Activated CD8-positive, alpha-beta memory T cell treated with anti-CD3 and anti-CD28 coated beads, Interleukin-2, amount 50 U/mL, for 24 hours (primary cell): ENCODE measurements around the gene SPTLC3.
"Not testable (repeated sequence)": the region's sequence is repeated elsewhere in the genome, so short reads cannot be mapped to it uniquely, and the experiment has no call there.

ENCODE experiments used
- DNase-seq: peaks from one replicate; pipeline ENCODE4 v3.0.0-alpha.2; 2020; ENCODE audit errors: extremely low read depth

SPTLC3 gene

DNA sequence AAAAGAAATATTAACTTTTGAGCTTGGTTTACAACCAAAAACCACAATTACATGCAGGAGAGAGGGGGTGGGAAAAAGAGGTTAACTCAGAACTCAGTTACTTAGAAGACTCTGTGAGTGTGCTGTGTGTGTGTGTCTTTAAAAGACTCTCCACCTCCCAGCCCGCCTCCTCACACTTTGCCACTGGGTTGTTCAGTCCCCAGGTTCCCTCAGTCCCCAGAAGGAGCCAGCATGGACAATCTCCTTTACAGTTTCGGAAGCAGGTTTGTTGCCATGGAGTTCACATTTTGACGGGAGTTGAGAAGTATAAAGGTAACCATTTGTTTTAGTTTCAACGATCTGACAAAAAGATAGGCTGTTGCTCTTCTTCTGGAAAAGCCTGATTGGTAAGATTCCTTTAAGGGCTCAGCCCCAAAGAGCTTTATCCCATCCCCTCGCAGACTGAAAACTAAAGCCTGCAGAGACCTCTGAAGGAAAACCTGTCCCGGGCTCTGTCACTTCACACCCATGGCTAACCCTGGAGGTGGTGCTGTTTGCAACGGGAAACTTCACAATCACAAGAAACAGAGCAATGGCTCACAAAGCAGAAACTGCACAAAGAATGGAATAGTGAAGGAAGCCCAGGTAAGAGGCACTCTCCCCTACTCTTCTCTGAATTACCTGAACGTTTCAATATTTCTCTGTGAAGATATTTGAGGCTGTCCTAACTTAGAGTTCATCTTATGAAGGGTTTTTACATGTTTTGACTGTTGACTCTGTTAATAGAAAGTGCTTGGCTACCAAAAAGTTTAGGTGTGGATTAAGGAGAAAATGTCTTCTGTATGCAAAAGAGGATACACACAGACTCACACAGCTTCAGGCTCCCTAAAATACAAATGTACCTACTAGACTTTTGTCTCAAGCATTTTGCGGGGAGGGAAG, at the start of gene SPTLC3:
TSS of gene SPTLC3 (plus strand) at position 212 of the 921 bp plus-strand sequence. CDS start at position 508, 296 bp downstream.
- DNase-seq = no peak

DNA sequence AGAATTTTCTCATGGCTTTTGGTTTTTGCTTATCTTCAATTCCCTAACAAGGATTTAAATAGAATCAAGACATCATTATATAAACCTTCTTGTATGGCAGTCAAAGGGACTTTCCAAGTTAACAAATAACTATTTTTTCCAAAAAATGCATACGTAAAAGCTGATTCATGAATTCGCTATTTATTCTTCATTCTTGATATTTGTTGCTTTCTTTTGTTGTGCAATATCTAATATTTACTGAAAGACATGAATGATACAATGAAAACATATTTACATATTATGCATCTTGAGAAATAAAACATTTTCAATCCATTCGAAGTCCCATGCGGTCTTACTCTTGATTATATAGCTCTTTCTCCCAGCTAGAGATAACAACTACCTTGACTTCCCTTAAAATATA, 47.0 kb upstream of the SPTLC3 start:
- DNase-seq = no peak

DNA sequence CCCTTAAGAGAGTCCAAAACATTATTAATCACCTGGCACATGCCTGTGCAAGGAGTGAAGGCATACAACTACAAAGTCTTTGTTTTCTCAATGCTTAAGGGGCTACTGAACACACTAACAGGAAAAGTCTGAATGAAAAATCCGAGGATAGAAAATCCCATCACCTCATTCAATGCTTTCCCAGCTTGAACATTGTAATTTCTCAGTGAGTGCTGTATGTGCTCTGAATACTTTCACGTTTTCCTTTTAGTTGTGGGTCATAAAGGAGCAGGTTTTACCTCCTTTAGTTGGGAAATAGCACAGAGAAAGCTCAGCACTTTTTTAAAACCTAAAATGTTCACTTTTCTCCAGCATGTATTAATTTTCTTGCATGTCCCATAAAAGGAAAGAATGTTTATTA, 45.9 kb upstream of the SPTLC3 start:
- no peak for DNase-seq

DNA sequence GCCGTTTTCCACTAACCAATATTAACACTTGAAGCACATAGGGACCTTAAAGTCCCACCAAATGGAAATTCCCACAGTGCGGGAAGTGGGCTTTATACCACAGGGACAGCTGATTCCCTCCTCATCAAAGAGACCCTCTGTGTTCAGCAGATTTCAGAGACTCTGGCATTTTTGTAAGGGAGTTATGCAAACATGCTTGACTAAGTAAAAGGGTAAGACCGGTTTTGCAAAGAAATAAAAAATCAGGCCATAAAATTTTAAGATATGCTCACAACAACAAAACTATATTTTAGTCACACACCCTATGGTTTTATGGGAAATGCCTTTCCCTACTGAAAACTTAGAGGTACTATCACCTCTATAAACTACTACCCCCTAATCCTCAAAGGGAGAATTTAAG, 45.4 kb upstream of the SPTLC3 start:
- DNase-seq = no peak

DNA sequence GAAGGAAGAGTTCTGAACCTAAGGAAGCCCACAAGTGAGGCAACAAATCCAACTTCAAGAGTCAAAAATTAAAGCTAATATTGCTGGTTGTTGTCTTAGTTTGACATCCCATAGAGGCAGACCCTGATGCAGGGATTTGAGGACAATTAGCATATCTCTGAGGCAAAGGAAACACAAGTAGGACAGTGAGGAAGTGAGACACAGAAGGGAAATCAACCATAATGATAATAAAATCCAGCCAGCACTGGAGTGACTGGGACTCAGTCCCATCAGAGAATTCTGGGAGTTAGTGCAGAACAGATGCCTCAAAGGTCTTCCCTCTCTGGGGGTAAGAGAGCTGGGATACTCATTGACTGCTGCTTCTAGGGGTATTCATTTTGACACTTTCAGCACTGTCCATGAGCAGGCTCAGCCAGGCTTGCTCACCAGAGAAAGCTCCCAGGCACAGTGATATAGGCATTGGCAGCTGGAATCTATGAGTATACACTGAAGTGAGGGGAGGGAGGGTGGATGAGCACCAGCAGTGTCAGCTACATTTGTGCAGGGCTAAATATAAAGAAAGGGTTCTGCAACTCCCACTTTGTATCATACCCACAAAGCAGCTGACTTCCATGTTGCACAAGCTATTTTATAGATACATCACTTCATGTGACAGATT, 43.4 kb upstream of the SPTLC3 start:
- DNase-seq = no peak

DNA sequence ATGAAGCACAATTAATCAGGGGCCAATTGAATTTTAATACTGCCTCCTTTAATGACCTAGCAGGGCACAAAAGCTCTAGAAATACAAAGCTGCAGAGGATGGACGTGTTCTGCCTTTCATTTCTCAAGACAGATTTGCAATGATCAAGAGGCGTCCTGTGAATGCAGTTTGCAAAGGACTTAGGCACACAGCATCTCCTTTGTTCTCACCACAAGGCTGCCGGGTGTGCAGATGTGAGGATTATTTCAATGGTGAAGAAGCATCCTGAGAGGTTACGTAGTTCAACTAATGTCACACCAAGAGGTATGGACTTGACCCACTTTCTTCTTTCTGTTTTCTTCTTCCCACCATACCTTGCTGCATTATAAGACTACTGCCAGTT, 42.9 kb upstream of the SPTLC3 start:
- no peak for DNase-seq

DNA sequence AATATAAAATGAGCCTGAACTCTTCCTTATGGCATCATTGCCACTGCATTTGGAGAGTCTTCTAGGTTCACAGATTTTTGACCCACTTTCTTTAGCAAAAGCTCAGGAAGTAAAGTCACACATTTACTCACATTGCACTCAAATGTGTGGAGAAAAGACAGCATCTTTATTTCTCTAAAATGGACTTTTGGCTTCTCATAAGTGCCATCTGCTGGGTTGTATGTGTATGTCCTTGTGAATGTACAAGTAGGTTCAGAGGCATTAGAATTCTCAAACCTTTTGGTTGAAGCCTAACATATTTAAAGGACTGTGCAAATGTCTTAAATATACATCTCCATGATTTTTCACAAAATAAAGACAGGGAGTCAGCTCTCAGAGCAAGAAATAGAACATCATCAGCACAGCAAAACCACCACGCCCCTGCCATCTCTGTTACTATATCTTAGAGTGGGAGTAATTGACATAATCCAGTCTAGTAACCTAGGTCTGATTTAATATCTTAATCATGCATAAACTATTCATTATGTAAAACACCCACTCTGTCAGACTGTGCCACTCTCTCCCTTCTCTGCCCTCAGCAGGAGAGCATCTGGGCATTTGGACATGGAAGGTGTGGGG, 42.2 kb upstream of the SPTLC3 start:
- DNase-seq = no peak

DNA sequence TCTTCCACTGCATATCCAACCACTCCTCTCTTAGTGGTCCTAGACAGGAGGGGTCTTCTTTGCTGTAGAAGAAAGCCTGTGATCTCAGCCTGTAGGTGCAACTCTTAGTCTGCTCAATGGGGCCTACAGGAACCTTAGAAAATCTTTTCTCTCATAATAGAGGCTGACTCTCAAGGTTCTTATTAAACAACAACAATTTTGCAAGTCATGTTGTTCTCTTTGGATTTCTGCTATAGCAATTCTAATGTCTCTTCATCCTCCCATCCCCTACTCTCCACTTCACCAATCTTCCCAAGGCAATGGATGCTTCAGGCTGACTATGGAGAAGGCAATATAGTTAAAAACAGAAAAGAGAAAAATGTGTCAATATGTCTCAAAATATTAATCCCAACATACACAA, 40.8 kb upstream of the SPTLC3 start:
- no peak for DNase-seq

DNA sequence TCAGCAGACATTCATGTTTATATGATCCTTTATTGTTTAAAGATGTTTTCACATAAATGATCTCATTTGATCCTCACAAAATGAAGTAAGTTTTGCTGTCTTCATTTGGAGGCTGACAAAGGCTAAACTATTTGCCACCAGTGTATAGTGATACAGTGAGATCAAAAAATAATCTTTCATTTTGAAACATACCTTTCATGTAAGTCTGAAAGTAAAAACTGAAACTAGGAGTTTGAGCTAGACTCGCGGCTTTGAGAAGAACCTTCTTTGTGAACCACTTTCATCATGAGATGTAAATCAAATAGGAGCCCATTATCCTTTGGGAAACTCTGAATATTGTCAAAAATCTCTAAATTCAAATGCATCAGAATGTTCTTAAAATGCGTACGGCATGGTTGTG, 40.3 kb upstream of the SPTLC3 start:
- no peak for DNase-seq

DNA sequence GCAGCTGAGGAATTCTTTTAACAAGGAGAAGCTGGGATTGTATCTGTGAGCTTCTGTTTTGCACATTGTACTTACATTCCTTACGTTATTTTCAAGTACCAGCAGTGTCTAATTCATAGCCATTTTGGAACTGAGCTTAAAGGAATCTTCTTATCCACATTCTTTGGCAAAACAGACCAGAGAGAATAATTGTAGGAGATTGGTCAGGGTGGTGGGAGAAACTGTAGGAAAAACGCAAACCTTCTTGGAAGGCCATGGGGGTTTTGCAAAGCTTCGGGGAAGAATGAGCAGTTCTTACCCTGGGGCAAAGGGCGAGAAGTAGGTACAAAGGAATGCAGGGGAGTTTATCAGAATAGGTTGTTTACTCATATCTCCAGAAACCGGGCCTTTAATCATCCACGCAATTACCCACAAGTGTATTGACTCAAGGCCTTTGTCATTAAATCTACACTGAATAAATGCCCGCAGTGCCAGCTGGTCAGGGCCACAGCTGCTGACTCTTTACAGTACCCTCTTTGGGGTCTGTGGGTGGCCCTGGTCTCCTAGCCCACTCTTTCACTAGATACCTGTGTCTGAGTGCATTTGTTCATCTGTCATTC, 39.6 kb upstream of the SPTLC3 start:
- no peak for DNase-seq

DNA sequence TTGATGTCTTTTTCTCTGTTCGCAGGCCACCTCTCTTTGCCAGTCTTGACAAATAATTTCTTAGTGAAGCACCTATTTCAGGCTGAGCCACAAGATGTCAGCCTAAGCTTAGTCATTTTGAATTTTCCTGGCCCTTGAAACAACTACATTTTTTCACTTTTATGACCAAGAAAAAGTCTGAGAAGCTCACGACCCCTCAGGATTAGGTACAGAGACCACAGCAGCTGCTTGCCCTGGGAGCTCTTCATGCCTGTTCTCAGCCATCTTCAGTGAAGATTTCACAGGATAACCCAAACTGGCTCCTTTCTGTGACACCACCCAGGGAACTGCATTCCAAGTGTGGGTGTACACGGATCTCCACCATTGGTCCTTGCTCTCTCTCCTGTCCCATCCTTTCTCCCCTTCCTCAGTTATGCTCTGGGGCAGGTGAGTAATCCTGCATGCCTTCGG, 38.4 kb upstream of the SPTLC3 start:
- DNase-seq = no peak

DNA sequence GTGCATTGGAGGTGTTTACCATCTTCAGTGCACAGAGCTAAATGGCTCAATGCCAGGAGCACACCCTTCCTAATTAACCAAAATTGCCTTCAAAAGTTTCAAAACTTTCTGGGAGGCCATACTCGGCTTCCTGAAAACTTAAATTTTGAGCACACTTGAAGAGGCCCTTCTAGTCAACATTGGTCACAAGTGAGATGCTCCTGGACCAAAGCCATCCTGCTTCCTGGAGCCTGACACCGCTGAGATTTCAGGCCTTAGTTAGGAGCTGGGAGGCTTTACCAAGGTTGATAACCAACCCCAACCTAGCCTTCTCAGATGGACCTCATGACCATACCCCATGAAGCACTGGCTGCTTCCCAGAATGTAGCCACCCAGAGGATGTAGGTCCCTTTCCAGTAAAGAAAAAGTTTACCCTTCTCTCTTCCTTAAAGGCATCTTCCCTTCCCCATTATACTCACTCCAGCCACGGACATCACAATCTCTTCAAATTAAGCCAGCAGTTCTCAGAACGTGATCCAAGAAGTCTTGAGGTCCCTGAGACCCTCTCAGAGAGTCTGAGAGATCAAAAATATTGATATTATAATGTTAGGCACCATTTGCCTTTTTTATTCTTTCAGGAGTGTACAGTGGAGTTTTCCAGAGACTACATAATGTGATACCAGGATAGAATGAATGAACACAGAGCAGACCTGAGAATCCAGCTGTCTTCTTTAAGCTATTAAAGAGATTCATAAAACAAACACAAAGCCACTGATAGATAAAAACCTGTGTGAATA, 32.8 kb upstream of the SPTLC3 start:
- DNase-seq = no peak

DNA sequence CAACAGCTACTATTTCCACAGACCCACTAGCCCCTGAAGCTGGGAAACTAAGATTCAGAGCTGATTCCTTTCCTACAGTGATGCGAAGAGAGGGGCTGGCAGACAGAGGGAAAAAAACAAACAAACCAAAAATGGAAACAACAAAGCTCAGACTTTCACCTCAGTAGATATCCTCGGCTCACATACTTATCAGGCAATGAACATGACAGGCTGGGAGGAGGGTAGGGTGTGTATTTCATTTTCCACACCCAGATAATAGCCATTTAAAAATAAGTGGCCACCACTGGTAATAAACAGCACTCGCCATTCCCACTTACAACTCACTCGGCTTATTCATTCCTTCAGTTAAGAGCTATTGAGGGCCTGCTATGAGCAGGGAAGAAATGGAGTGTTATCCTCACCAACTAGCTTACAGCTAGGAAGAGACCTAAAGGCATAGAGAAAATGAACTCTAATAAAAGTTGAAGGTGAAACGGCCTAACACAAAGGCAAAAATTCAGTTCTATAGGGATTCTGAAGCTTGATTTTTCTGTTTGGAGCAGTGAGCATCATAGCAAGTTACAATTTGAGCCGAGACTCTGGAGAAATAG, 32.0 kb upstream of the SPTLC3 start:
- DNase-seq = no peak

DNA sequence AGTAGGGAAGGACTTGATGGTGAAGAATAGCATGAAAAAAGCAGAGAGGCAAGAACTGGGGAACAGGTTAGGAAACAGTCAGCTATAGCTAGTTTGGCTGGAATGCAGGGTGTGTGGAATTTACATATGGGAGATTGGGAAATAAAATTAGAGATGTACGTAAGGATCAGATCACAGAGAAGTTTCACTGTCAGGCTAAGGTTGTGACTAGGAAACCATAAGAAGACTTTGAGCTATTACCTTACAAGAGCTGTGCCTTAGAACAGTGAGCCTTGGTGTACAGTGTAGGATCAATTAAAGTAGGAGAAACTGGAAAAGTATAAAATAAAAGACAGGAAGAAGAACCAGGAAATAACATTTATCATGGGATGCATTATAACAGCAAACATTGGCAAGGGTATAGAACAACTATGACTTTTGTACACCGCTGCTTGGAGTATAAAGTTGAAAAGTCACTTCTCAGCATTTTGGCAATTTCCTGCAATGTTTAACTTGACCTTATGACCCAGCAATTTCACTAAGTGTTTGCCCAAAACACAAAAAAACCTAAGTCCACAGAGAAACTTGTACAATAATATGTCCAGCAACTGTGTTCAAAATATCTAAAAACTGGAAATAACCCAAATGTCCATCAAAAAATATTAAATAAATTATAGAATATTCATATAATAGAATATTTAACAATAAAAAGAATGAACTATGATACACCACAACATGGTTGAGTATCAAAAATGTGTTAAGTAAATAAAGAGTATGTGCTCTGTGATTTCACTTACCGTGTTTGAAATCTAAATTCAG, 31.2 kb upstream of the SPTLC3 start:
- DNase-seq = no peak

DNA sequence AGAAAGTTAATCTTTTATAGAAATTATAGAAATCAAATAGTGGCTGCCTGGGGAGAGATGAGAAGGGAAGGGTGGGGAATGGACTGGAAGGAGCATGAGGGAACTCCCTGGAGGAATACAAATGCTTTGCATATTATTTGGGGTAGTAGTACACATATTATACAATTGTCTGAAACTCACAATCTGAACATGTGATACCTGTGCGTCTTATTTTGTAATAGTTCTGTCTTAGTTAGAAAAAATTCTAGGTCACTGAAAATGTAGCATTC, 30.7 kb upstream of the SPTLC3 start:
- DNase-seq = no peak

DNA sequence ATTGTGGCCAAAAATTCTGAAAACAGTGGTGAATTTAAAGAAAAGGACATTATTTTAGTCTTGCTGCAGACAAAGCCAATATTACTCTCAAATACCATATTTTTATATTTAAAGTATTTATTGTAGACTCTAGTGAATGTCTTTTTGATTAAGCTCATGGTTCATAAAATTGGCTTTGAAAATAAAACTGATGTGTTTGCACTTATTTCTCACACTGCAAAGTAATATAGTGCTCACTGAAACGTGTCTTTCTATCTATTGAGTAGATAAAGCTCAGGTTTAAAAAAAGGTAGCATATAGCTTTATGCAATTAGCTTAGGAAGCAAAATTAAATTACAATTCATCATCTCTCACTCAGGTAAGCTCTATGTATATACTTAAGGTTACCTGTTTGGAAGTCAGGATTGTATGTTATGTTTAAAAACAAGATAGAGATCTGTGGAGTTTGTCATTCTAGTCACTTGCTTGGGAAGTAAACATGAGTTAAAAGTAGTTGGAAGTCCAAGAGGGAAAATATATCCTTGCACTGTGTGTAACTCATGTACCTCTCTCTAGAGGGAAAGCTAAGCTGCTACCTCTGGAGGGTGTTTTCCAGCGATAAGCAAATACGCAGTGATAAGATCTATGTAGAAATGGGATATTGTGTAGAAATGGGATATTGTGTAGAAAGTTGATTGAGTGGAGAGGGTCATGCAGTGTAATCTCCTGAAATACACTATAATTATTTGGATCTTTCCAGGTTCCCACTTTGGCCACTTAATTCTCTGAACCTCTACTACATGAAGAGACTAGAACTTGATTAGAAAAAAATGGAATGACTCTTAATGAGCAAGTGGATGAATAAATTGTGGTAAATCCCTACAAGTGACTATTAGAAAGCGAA, 29.9 kb upstream of the SPTLC3 start:
- DNase-seq = no peak

DNA sequence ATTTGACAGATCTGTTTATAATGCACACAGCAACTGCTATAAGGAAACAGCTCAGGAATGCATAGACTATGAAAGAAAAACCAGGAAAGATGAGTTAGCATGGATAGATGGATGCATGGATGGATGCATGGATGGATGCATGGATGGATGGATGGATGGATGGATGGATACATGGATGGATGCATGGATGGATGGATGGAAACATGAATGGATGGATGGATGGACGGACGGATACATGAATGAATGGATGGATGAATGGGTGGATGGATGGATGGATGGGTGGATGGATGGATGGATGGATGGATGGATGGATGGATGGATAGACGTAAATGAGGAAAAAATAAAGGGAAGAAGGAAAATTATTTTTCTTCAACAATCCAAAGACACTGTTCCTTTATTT, 29.1 kb upstream of the SPTLC3 start:
- not testable (repeated sequence) for DNase-seq

DNA sequence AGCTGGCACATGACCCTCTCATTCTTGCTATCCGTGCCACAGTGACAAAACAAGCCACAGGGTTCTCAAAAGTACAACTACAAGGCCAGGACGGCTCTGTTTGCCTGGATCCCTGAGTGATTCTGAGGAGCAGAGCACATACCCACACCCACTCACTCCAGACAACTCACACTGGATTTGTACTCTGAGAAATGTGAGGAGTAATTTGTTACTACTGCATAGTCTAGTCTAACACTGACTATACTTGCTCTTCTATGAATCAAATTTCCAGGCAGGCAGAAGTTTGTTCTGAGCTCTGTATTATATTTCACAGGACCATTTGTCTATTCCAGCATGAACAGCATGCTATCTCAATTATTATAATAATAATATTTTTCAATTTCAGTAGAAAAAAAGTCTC, 26.7 kb upstream of the SPTLC3 start:
- no peak for DNase-seq

DNA sequence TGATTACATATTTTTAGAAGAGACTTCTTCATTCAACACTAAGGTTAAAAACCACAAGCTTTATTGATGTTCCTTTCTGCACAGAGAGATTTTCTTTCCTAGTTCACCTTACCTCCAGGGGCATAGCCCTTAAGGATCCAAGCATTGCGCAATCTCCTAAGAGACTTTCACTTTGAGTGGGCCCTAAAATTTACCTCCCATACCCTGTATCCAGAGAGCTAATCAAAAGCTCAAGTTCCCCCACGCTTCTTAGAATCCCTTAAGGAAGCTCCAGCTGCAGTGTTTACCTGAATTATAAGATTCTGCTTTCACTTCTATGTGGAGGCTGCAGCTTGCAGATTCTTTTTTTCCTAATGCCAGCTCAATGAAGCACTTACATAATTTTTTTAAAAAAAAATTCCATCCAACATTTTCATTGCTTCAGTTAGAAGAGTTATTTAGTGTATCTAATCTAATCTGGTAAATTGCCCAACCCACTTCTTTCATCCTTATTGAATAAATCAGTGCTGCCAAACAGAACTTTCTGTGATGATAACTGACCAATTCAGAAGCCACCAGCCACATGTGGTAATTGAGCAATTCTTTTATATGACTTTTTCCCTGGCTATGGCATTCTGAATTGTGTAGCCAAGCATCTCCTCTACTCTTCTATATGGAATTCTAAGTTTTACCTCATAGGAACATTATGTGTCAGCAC, 24.6 kb upstream of the SPTLC3 start:
- no peak for DNase-seq
